Esophagus squamous epithelium (tissue), 5 donors: ENCODE results near the gene RAB10. TPM values are rescaled to one million over a fixed set of nuclear protein-coding genes. Genes with fewer than 3 reads are reported as not detected.

Source experiments
- DNase-seq: peaks from one replicate; lab custom pipeline; 2025; lab: John Stamatoyannopoulos, UW
- H3K27ac ChIP-seq, 4 donors: fragments of 200-600 bp; sonication (generic); one replicate each; pipeline ENCODE4 v1.5.1; 2016 to 2019; ENCODE audit warnings: mild to moderate bottlenecking in 1 of 4
- H3K27me3 ChIP-seq, 4 donors: fragments of 200-600 bp; sonication (generic); 1 replicate in 3 of 4; 2 replicates in 1 of 4; pipeline versions ENCODE4 v1.5.1 to v1.6.0; 2017 to 2021; ENCODE audit warnings: antibody characterized with exemption in 1 of 4
- H3K36me3 ChIP-seq, 3 donors: fragments of 200-600 bp; sonication (generic); one replicate each; pipeline ENCODE4 v1.5.1; 2016 to 2019
- H3K4me1 ChIP-seq, 3 donors: fragments of 200-600 bp; sonication (generic); one replicate each; pipeline ENCODE4 v1.5.1; 2017 to 2019
- H3K4me3 ChIP-seq, 4 donors: fragments of 200-600 bp; sonication (generic); 1 replicate in 3 of 4; 2 replicates in 1 of 4; pipeline ENCODE4 v1.5.1; 2016 to 2019; ENCODE audit warnings: mild to moderate bottlenecking in 2 of 4, moderate library complexity in 1 of 4
- H3K9me3 ChIP-seq, 3 donors: fragments of 200-600 bp; sonication (generic); one replicate each; pipeline ENCODE4 v1.5.1; 2016 to 2019
- POLR2A ChIP-seq, 4 donors: fragments of 450-650 bp; IDR thresholded peaks; one replicate each; pipeline ENCODE4 v1.6.1; 2017; ENCODE audit warnings: antibody characterized with exemption in 4 of 4, mild to moderate bottlenecking in 4 of 4, moderate library complexity in 3 of 4
- WGBS, 2 donors: methylation state at CpG; one replicate each; pipeline ENCODE4 v1.1.5; 2018; 5-methylcytosine and 5-hydroxymethylcytosine counted together
- intact Hi-C: fragments of 100-400 bp; cut with DNase I; formaldehyde crosslinking; loops from one replicate; pipeline ENCODE4 v1.15.0; 2022
- total RNA-seq, 4 donors: library from RNA; depleted of rRNA; stranded (reverse); fragments of >200 nt; gene quantifications; one replicate each; pipeline ENCODE4 v1.1.0, GENCODE V29; 2016
- TF ChIP-seq, protein P1 (sequence below), 6 experiments: fragments of 450-650 bp in 4 of 6; fragments of 200-600 bp in 2 of 6; sonication (generic) in 2 of 6; IDR thresholded peaks; one replicate each; pipeline ENCODE4 v1.5.1; 2016 to 2019; ENCODE audit warnings: antibody characterized with exemption in 6 of 6, mild to moderate bottlenecking in 4 of 6, moderate library complexity in 4 of 6
- donor health status: DM: yes; HTN: yes; CAD: no.

Gene RAB10
- total RNA-seq, 4 donors from 2014 or later: 214 to 388 (median 335) TPM

DNA sequence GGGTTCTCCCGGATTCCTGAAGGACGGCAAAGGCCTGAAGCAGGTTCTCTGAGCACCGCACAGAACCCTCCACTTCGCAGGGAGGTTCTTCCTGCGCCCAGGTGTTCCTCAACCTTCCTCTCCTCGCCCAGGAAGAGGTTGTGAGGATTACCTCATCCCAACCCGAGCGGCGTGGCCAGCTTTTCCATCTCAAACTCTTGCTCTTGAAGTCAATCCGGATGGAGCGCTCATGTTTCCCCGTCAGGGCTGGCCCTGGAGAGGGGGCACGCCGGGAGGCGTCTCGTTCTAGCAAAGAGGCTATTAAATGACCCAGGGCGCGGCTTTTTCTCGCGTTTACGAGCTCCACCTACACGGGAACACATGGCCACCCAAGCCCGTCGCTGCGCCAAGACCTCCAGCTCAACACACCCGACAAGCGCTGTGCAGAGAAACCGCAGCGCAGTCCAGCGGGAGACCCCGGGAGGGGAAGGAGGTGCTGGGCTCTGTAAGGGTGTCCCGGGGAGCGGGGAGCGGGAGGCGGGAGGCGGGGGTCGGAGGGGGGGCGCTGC lies 540 bp upstream of the RAB10 start:
- Histone ChIP-seq H3K9me3 (no peaks in the 10 kb centered on the region), H3K4me1 (peaks cover 9 to 40% (median 25%) of the 10 kb centered on the region in 3 donors), H3K27me3 (no peaks in the 10 kb centered on the region), H3K36me3 (peaks cover 0 to 15% (median 4%) of the 10 kb centered on the region in 3 donors), H3K4me3 (peak overlapping the region; percentile 88 to 99 (median 98)), H3K27ac (peak overlapping the region; percentile 98 to 99 (median 99))
- WGBS, 2 donors: 1 to 2% methylated on average over 9 to 16 of the region's 38 CpGs
- TF ChIP-seq, protein P1, sequence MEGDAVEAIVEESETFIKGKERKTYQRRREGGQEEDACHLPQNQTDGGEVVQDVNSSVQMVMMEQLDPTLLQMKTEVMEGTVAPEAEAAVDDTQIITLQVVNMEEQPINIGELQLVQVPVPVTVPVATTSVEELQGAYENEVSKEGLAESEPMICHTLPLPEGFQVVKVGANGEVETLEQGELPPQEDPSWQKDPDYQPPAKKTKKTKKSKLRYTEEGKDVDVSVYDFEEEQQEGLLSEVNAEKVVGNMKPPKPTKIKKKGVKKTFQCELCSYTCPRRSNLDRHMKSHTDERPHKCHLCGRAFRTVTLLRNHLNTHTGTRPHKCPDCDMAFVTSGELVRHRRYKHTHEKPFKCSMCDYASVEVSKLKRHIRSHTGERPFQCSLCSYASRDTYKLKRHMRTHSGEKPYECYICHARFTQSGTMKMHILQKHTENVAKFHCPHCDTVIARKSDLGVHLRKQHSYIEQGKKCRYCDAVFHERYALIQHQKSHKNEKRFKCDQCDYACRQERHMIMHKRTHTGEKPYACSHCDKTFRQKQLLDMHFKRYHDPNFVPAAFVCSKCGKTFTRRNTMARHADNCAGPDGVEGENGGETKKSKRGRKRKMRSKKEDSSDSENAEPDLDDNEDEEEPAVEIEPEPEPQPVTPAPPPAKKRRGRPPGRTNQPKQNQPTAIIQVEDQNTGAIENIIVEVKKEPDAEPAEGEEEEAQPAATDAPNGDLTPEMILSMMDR (IDR thresholded peaks at IDR 0.05): no peak
- peak in 2 of 4 donors; percentile 38 to 42 for TF ChIP-seq POLR2A (IDR thresholded peaks at IDR 0.05)
- peak; percentile 72 for DNase-seq
- intact Hi-C loops: no loop called here

- 0 to 1% methylated on average over 18 of the region's 18 CpGs for WGBS, 2 donors
- peaks cover 0 to 27% (median 4%) of the 10 kb centered on the region in 3 donors for H3K36me3 ChIP-seq
- peaks cover 9 to 52% (median 34%) of the 10 kb centered on the region in 3 donors for H3K4me1 ChIP-seq
- no peak for DNase-seq
- H3K27ac ChIP-seq: peak overlapping the region; percentile 98 to 99 (median 99)
- H3K27me3 ChIP-seq: no peaks in the 10 kb centered on the region
- H3K4me3 ChIP-seq: peak overlapping the region; percentile 88 to 99 (median 98)
- intact Hi-C loops: no loop called here
- no peaks in the 10 kb centered on the region for H3K9me3 ChIP-seq
- no peak for TF ChIP-seq POLR2A (IDR thresholded peaks at IDR 0.05)
- TF ChIP-seq, protein P1 (IDR thresholded peaks at IDR 0.05): no peak
Observed at GRCh38 chr2:26034637-26034992, 731 bp downstream of the RAB10 start.

DNA sequence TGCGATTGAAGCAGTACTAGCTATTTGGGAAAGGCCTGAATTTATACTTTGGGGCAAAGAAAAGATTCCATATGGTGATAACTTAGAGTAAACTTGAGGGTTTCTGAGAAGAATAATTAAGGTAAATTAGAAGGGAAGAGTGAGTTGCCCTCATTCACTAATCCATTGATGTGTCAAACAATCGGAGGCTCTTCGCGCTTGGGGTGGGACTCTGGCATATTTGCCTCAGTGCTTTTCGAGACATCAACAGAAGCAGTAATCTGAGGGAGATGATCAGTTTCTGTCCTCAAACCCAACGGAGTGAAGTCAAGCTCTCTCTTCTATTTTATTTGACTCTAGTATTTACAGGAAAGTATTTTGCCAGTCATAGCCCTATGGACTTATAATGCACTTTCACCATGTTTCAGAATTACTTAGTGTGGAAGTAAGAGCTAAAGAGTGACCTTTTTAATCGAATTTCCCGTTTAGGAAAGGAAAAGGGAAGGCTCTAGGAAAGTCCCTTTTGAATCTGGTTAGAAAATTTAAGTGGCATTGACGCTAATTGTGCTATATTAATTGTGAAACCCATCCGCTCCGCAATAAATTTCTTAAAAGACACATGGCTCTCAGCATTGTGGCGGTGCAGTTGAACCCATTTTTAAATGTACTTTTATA lies 1.3 kb downstream of the RAB10 start:
- TF ChIP-seq, protein P1 (IDR thresholded peaks at IDR 0.05): no peak
- TF ChIP-seq POLR2A (IDR thresholded peaks at IDR 0.05): no peak
- H3K9me3 ChIP-seq: no peaks in the 10 kb centered on the region
- peaks cover 9 to 58% (median 40%) of the 10 kb centered on the region in 3 donors for H3K4me1 ChIP-seq
- H3K4me3 ChIP-seq: peak overlapping the region; percentile 88 to 99 (median 98)
- peak overlapping the region; percentile 98 to 99 (median 99) for H3K27ac ChIP-seq
- H3K27me3 ChIP-seq: no peaks in the 10 kb centered on the region
- DNase-seq: no peak
- intact Hi-C loops: no loop called here
- 0 to 3% methylated on average over 12 of the region's 12 CpGs for WGBS, 2 donors
- H3K36me3 ChIP-seq: peaks cover 0 to 32% (median 4%) of the 10 kb centered on the region in 3 donors

DNA sequence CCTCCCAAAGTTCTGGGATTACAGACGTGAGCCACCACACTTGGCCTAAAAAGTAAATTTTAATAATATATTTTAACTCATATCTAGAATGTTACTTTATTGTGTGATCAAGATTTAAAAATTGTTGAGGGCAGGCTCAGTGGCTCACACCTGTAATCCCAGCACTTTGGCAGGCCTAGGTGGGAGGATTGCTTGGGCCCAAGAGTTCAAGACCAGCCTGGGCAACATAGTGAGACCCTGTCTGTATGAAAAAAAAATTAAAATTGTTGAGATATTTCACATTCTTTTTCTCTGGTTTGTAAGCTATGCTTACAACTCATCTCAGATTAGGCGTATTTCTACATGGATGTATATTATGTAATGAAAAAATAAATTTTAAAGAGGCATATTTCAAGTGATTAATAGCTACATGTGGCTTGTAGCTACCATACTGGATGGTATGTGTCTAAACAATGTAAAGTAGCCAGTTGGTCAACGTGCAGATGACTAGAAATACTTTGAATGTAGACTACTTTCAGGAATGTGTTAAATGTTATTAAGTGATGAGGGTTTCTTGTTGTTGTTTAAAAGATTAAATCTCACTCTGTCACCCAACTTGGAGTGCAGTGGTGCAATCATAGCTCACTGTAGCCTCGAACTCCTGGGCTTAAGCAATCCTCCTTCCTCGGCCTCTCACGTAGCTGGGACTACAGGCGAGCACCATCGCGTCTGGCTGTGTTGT lies 5.9 kb downstream of the RAB10 start:
- intact Hi-C loops: no loop called here
- DNase-seq: no peak
- Histone ChIP-seq H3K36me3 (peaks cover 0 to 50% (median 4%) of the 10 kb centered on the region in 3 donors), H3K27me3 (no peaks in the 10 kb centered on the region), H3K4me3 (peak overlapping the region in 1 of 4 donors; percentile 30), H3K27ac (no peak overlapping the region), H3K4me1 (peaks cover 15 to 92% (median 58%) of the 10 kb centered on the region in 3 donors), H3K9me3 (no peaks in the 10 kb centered on the region)
- WGBS, 2 donors: 68 to 71% methylated on average over 9 of the region's 9 CpGs
- TF ChIP-seq, protein P1 (IDR thresholded peaks at IDR 0.05): no peak
- TF ChIP-seq POLR2A (IDR thresholded peaks at IDR 0.05): no peak
